PC-3 (cell line): ENCODE results near the gene MORC3. TPM values are rescaled to one million over a fixed set of nuclear protein-coding genes. Genes with fewer than 3 reads are reported as not detected.

ENCODE experiments used
- ATAC-seq: fragments of 200-7000 bp; cut with Tn5 transposase; 2 replicates; pipeline ENCODE4 v1.9.1; 2020; ENCODE audit warnings: mild to moderate bottlenecking, moderate library complexity
- BruUV-seq: library from RNA; stranded (reverse); fragments of 400-500 nt; replicated peaks from 2 replicates; lab custom pipeline; 2021; lab: Mats Ljungman, UMichigan
- CTCF ChIA-PET: fragments of 300-600 bp; sonication (Branson Sonifier 250); formaldehyde crosslinking; loops from one replicate; lab custom pipeline; 2022; ENCODE audit warnings: antibody characterized with exemption; lab: Charles Lee
- POLR2A ChIA-PET: fragments of 300-600 bp; sonication (Branson Sonifier 250); formaldehyde crosslinking; loops from one replicate; lab custom pipeline; 2022; ENCODE audit warnings: antibody characterized with exemption; ENCODE audit not compliant: unreplicated experiment; lab: Charles Lee
- DNase-seq: peaks from one replicate; pipeline ENCODE4 v3.0.0-alpha.2; 2015
- H2AFZ ChIP-seq: fragments of 300-600 bp; sonication (generic); 2 replicates; pipeline ENCODE4 v1.6.0; 2016; ENCODE audit warnings: antibody characterized with exemption, low read length
- H3F3A ChIP-seq: fragments of 300-600 bp; sonication (generic); one replicate; pipeline ENCODE4 v1.6.0; 2017; ENCODE audit warnings: antibody characterized with exemption, low read length, control low read depth, mild to moderate bottlenecking; ENCODE audit not compliant: unreplicated experiment
- H3K27ac ChIP-seq: fragments of 300-600 bp; sonication (generic); 2 replicates; pipeline ENCODE4 v1.5.1; 2016; ENCODE audit warnings: mild to moderate bottlenecking, low read length
- H3K27me3 ChIP-seq: fragments of 300-600 bp; sonication (generic); 2 replicates; pipeline ENCODE4 v1.6.1; 2016; ENCODE audit warnings: low read length, mixed read lengths
- H3K36me3 ChIP-seq: fragments of 300-600 bp; sonication (generic); 2 replicates; pipeline ENCODE4 v1.6.1; 2016; ENCODE audit warnings: low read depth, mixed run types, low read length, mixed read lengths
- H3K4me1 ChIP-seq: fragments of 300-600 bp; sonication (generic); 2 replicates; pipeline ENCODE4 v1.5.1; 2016; ENCODE audit warnings: low read length; ENCODE audit not compliant: insufficient read depth
- H3K4me2 ChIP-seq: fragments of 300-600 bp; sonication (generic); 2 replicates; pipeline ENCODE4 v1.6.0; 2016; ENCODE audit warnings: low read length
- H3K4me3 ChIP-seq: fragments of 300-600 bp; sonication (generic); 2 replicates; pipeline ENCODE4 v1.5.1; 2016; ENCODE audit warnings: mild to moderate bottlenecking, low read length, mixed read lengths
- H3K79me2 ChIP-seq: fragments of 300-600 bp; sonication (generic); 2 replicates; pipeline ENCODE4 v1.6.1; 2017; ENCODE audit warnings: low read length, mixed read lengths
- H3K9ac ChIP-seq: fragments of 300-600 bp; sonication (generic); 2 replicates; pipeline ENCODE4 v1.6.0; 2016; ENCODE audit warnings: mild to moderate bottlenecking, low read length
- H3K9me2 ChIP-seq: fragments of 300-600 bp; sonication (generic); replicated peaks from 2 replicates; pipeline ENCODE4 v1.6.1; 2016; ENCODE audit warnings: mixed run types, low read length, mixed read lengths
- H3K9me3 ChIP-seq: fragments of 300-600 bp; sonication (generic); 2 replicates; pipeline ENCODE4 v1.6.1; 2016; ENCODE audit warnings: low read length, mixed read lengths
- H4K20me1 ChIP-seq: fragments of 300-600 bp; sonication (generic); 2 replicates; pipeline ENCODE4 v1.6.1; 2016; ENCODE audit warnings: low read length, mixed read lengths
- CTCF ChIP-seq: fragments of 300-600 bp; sonication (generic); conservative IDR thresholded peaks from 2 replicates; pipeline ENCODE4 v1.5.1; 2017; ENCODE audit warnings: antibody characterized with exemption, low read depth, mild to moderate bottlenecking, low read length
- EZH2 ChIP-seq: fragments of 300-600 bp; sonication (generic); IDR thresholded peaks from one replicate; pipeline ENCODE4 v1.6.1; 2017; ENCODE audit warnings: antibody characterized with exemption, mild to moderate bottlenecking, low read length; ENCODE audit not compliant: unreplicated experiment
- EZH2phosphoT487 ChIP-seq: fragments of 300-600 bp; sonication (generic); IDR thresholded peaks from 2 replicates; pipeline ENCODE4 v1.6.1; 2018; ENCODE audit warnings: mild to moderate bottlenecking, antibody characterized with exemption, low read length, borderline replicate concordance
- intact Hi-C: fragments of 100-400 bp; cut with micrococcal nuclease; formaldehyde crosslinking; loops from 2 replicates; pipeline ENCODE4 v1.9.0; 2023
- total RNA-seq: library from RNA; depleted of rRNA; stranded (reverse); fragments of >200 nt; gene quantifications from 2 replicates; pipeline ENCODE4 v1.2.3, GENCODE V29; 2014

The MORC3 gene
- total RNA-seq, 1 experiment from 2014 or later = 23.0 TPM

GRCh38 chr21:36408568-36408967 is 88.6 kb downstream of the MORC3 start:
- Histone ChIP-seq H3K36me3 (peaks cover 20% of the 10 kb centered on the region), H3K79me2 (no peaks in the 10 kb centered on the region), H3F3A (no peaks in the 10 kb centered on the region), H3K9ac (no peak overlapping the region), H3K4me1 (no peaks in the 10 kb centered on the region), H4K20me1 (no peaks in the 10 kb centered on the region), H3K4me3 (no peak overlapping the region), H3K9me2 (no peaks in the 10 kb centered on the region), H3K9me3 (no peaks in the 10 kb centered on the region), H3K4me2 (no peak overlapping the region), H3K27me3 (no peaks in the 10 kb centered on the region), H2AFZ (no peak overlapping the region), H3K27ac (no peak overlapping the region)
- ChIA-PET CTCF (no interaction called here), POLR2A (no interaction called here)
- no TSS peak for BruUV-seq
- TF ChIP-seq CTCF = no peak
- no peak for TF ChIP-seq EZH2phosphoT487
- no peak for TF ChIP-seq EZH2
- intact Hi-C loops = no loop called here
- ATAC-seq = no peak
- no peak for DNase-seq

- ATAC-seq (no peak), DNase-seq (no peak)
- no peaks in the 10 kb centered on the region for H3K27me3 ChIP-seq
- no peak overlapping the region for H3K4me2 ChIP-seq
- POLR2A ChIA-PET = no interaction called here
- BruUV-seq = no TSS peak
- peaks cover 24% of the 10 kb centered on the region for H3K36me3 ChIP-seq
- H3K4me3 ChIP-seq = no peak overlapping the region
- no peaks in the 10 kb centered on the region for H3K79me2 ChIP-seq
- no peaks in the 10 kb centered on the region for H3K9me2 ChIP-seq
- TF ChIP-seq CTCF = no peak
- TF ChIP-seq EZH2 = no peak
- no peak for TF ChIP-seq EZH2phosphoT487
- no peaks in the 10 kb centered on the region for H3K9me3 ChIP-seq
- CTCF ChIA-PET = no interaction called here
- intact Hi-C loops = no loop called here
- H3F3A ChIP-seq = no peaks in the 10 kb centered on the region
- H4K20me1 ChIP-seq = no peaks in the 10 kb centered on the region
- no peak overlapping the region for H3K27ac ChIP-seq
- no peaks in the 10 kb centered on the region for H3K4me1 ChIP-seq
- H3K9ac ChIP-seq = no peak overlapping the region
- no peak overlapping the region for H2AFZ ChIP-seq
Observed at GRCh38 chr21:36411301-36411700, 91.3 kb downstream of the MORC3 start.

GRCh38 chr21:36412916-36413315 is 92.9 kb downstream of the MORC3 start:
- TF ChIP-seq EZH2phosphoT487 (no peak), EZH2 (no peak), CTCF (no peak)
- H3K36me3 ChIP-seq = peaks cover 27% of the 10 kb centered on the region
- no peak overlapping the region for H3K27ac ChIP-seq
- intact Hi-C loops = no loop called here
- ChIA-PET POLR2A (no interaction called here), CTCF (no interaction called here)
- BruUV-seq = no TSS peak
- no peaks in the 10 kb centered on the region for H3K9me3 ChIP-seq
- H3F3A ChIP-seq = no peaks in the 10 kb centered on the region
- H3K4me2 ChIP-seq = no peak overlapping the region
- DNase-seq = no peak
- no peaks in the 10 kb centered on the region for H3K9me2 ChIP-seq
- H4K20me1 ChIP-seq = no peaks in the 10 kb centered on the region
- no peaks in the 10 kb centered on the region for H3K79me2 ChIP-seq
- H2AFZ ChIP-seq = no peak overlapping the region
- H3K9ac ChIP-seq = no peak overlapping the region
- no peaks in the 10 kb centered on the region for H3K4me1 ChIP-seq
- H3K27me3 ChIP-seq = no peaks in the 10 kb centered on the region
- ATAC-seq = no peak
- H3K4me3 ChIP-seq = no peak overlapping the region
